SK-N-SH treated with all-trans-retinoic acid at 6 μM for 48 hours (cell line): ENCODE data around the gene IGF1.

Experiments
- BACH2 ChIP-seq: fragments of 250-450 bp; sonication (Bioruptor Pico); IDR thresholded peaks from 2 replicates; pipeline ENCODE4 v1.9.0; 2021; ENCODE audit warnings: mild to moderate bottlenecking, borderline replicate concordance
- CSDC2 ChIP-seq: fragments of 250-450 bp; sonication (Bioruptor Pico); IDR thresholded peaks from 2 replicates; pipeline ENCODE4 v1.5.0; 2020; ENCODE audit warnings: mild to moderate bottlenecking, moderate library complexity
- OSR1 ChIP-seq: fragments of 250-450 bp; sonication (Bioruptor Pico); IDR thresholded peaks from 2 replicates; pipeline ENCODE4 v1.8.0; 2022; ENCODE audit warnings: moderate library complexity, mild to moderate bottlenecking, inconsistent platforms
- SNAI2 ChIP-seq: fragments of 250-450 bp; sonication (Bioruptor Pico); IDR thresholded peaks from 2 replicates; pipeline ENCODE4 v1.5.0; 2020; ENCODE audit warnings: mild to moderate bottlenecking, moderate library complexity
- ZFP3 ChIP-seq: fragments of 250-450 bp; sonication (Bioruptor Pico); IDR thresholded peaks from 2 replicates; pipeline ENCODE4 v1.5.0; 2020; ENCODE audit warnings: mild to moderate bottlenecking, moderate library complexity
- ZFP30 ChIP-seq: fragments of 450-650 bp; formaldehyde crosslinking; IDR thresholded peaks from 2 replicates; pipeline ENCODE4 v1.5.0; 2022; ENCODE audit warnings: mild to moderate bottlenecking, moderate library complexity
- TF ChIP-seq, protein P1 (sequence below): fragments of 250-450 bp; sonication (Bioruptor Pico); IDR thresholded peaks from 2 replicates; pipeline ENCODE4 v1.5.1; 2020; ENCODE audit warnings: low read depth, mild to moderate bottlenecking, moderate library complexity
- TF ChIP-seq, protein P2 (sequence below): fragments of 250-450 bp; sonication (Bioruptor Pico); IDR thresholded peaks from 2 replicates; pipeline ENCODE4 v1.8.0; 2020; ENCODE audit warnings: mild to moderate bottlenecking, moderate library complexity, borderline replicate concordance

DNA sequence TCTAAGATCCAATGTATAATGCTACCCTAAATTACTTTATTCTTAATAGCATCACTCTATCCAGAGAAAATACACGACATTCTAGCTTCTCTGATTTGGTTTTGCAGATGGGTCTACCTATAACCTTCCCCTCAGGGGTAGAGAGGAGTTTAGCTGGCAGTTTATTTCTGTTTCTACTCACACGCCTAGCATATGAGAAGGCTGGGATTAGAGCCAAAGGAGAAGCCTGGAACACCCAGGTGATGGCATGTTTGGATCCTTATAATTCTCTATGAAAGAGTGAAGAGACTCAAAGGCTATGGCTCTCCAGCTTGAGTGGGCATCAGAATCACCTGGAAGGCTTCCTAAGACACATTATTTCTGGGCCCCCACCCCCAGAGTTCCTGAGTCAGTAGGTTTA lies 131.3 kb downstream of the IGF1 start:
- TF ChIP-seq ZFP3 (no peak), CSDC2 (CRISPR knock-in tag) (no peak), SNAI2 (CRISPR knock-in tag) (no peak), OSR1 (CRISPR knock-in tag) (no peak), ZFP30 (CRISPR knock-in tag) (no peak), BACH2 (CRISPR knock-in tag) (no peak)
- TF ChIP-seq, protein P1, sequence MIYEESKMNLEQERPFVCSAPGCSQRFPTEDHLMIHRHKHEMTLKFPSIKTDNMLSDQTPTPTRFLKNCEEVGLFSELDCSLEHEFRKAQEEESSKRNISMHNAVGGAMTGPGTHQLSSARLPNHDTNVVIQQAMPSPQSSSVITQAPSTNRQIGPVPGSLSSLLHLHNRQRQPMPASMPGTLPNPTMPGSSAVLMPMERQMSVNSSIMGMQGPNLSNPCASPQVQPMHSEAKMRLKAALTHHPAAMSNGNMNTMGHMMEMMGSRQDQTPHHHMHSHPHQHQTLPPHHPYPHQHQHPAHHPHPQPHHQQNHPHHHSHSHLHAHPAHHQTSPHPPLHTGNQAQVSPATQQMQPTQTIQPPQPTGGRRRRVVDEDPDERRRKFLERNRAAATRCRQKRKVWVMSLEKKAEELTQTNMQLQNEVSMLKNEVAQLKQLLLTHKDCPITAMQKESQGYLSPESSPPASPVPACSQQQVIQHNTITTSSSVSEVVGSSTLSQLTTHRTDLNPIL (CRISPR knock-in tag) = no peak
- TF ChIP-seq, protein P2, sequence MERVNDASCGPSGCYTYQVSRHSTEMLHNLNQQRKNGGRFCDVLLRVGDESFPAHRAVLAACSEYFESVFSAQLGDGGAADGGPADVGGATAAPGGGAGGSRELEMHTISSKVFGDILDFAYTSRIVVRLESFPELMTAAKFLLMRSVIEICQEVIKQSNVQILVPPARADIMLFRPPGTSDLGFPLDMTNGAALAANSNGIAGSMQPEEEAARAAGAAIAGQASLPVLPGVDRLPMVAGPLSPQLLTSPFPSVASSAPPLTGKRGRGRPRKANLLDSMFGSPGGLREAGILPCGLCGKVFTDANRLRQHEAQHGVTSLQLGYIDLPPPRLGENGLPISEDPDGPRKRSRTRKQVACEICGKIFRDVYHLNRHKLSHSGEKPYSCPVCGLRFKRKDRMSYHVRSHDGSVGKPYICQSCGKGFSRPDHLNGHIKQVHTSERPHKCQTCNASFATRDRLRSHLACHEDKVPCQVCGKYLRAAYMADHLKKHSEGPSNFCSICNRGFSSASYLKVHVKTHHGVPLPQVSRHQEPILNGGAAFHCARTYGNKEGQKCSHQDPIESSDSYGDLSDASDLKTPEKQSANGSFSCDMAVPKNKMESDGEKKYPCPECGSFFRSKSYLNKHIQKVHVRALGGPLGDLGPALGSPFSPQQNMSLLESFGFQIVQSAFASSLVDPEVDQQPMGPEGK = no peak
